HG03108 (cell line): ENCODE data around the gene CCDC40.

ENCODE experiments used
- ATAC-seq: cut with Tn5 transposase; IDR thresholded peaks from one replicate; pipeline ENCODE4 v1.9.1; 2021; ENCODE audit warnings: moderate library complexity; ENCODE audit not compliant: unreplicated experiment

Gene CCDC40

GRCh38 chr17:80130992-80131391 is 94.5 kb downstream of the CCDC40 start:
- ATAC-seq: no peak

- ATAC-seq: no peak
These were observed 96.6 kb downstream of the CCDC40 start for GRCh38 chr17:80132906-80133625.

GRCh38 chr17:80133626-80133970 is 97.2 kb downstream of the CCDC40 start:
- no peak for ATAC-seq

- ATAC-seq: no peak
These were observed 100.7 kb downstream of the CCDC40 start for GRCh38 chr17:80137131-80137530.

DNA sequence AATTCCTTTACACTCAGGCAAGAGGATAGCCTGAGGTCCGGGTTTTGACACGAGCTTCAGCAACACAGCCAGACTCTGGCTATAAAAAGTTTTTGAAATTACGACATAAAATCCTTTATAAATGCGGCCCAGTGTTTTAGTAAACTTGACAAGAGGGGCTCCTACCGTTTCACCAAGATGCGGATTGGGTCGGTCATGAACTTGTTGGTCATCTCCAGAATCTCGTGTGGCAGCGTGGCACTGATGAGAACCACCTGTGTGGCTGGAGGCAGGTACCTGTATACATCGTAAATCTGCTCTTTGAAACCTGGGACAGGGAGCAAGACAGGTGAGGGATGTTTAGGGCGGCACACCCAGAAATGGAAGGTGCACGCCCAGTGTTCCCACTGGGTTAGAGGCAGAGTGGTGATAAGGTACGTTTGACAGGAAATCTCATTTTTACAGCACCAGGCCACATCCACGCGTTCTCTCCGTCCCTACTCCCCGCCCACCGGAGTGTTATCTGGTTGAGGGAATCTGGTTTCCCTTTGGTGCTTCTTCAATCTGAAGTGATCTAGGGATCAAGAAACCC is 102.5 kb downstream of the CCDC40 start:
- ATAC-seq: no peak

GRCh38 chr17:80141463-80142165 is 105.2 kb downstream of the CCDC40 start:
- no peak for ATAC-seq

GRCh38 chr17:80142929-80143328 is 106.5 kb downstream of the CCDC40 start:
- ATAC-seq: no peak

DNA sequence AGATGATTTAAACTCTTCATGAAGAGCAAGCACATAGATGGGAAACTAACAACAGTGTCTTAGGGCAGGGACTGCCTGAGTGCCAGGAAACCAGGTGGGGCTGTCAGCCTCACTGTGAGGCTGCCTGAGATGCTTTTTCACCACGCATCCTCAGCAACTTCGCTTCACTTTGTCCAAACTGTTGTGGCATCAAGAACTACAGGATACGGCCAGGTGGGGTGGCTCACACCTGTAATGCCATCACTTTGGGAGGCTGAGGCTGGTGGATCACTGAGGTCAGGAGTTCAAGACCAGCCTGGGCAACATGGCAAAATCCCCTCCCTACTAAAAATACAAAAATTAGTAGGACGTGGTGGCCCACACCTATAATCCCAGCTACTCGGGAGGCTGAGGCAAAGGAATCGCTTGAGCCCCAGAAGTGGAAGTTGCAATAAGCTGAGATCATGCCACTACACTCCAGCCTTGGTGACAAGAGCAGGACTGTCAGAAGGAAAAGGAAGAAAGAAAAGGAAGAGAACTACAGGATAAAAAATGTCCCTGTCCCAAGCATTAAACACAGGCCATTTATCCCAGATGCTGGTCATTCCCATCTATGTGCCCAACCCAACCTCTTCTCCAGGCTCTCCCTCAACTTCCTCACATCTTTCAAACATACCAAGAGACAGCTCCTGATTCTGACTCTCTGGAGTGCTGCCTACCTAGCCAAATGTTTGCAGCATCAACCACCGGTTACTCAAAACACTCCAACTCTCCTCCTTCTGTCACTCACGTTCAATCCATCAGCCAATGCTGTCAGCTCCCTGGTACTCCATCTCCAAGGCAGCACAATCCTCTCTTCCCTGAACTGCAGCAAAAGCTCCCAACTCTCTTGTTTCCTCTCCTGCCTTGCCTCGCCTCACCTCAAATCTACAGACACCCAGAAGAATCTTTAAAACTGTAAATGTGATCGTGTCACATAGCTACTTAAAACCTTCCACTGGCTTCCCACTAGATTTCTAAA is 108.9 kb downstream of the CCDC40 start:
- ATAC-seq: no peak

GRCh38 chr17:80146121-80147034 is 109.9 kb downstream of the CCDC40 start:
- peak; percentile 9 for ATAC-seq

GRCh38 chr17:80147035-80147822 is 110.8 kb downstream of the CCDC40 start, which contains the start of gene EIF4A3:
TSS of gene EIF4A3 (minus strand) at chr17:80147128. CDS start at chr17:80146961, 167 bp downstream.
- ATAC-seq: peak; percentile 71
